OCI-M2 (cell line): ENCODE results near the gene GTSF1L.
A peak's percentile ranks its signal among the peaks of the same experiment; 100 is the strongest.
"Not testable (repeated sequence)": the region's sequence is repeated elsewhere in the genome, so short reads cannot be mapped to it uniquely, and the experiment has no call there.

ENCODE experiments used
- DNase-seq: peaks from one replicate; lab custom pipeline; 2025; ENCODE audit not compliant: unreplicated experiment; lab: John Stamatoyannopoulos, UW

GTSF1L gene

DNA sequence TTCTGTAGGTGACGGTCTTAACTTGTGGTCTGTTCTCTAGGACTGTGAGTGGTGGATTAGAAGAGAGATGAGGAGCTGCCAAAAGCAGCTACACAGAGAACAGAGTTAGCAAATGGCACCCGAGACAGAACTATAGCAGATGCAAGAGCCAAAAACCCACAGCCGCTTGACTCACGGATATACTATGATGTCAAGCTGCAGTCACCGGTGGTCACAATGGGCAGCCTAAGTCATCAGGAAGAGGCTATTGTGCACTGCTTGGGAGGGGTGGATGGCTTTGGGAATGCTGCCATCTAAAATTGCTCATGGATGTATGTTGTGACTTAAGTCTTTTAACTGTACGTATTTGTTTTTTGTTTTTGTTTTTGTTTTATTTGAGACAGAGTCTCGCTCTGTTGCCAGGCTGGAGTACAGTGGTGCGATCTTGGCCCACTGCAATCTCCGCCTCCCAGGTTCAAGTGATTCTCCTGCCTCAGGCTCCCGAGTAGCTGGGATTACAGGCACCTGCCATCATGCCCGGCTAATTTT lies at the start of gene GTSF1L:
Gene GTSF1L, minus strand, starts transcription at position 192 of the 528 bp plus-strand sequence. CDS start 308 bp downstream, outside the sequence.
- DNase-seq = no peak

- no peak for DNase-seq
Measured at GRCh38 chr20:43774754-43775153, 48.0 kb upstream of the GTSF1L start.

- no peak for DNase-seq
Measured at GRCh38 chr20:43771503-43772190, 44.8 kb upstream of the GTSF1L start.

- no peak for DNase-seq
Measured at GRCh38 chr20:43770342-43770741, 43.5 kb upstream of the GTSF1L start.

- DNase-seq = no peak
Measured at GRCh38 chr20:43767686-43768474, 41.1 kb upstream of the GTSF1L start.

GRCh38 chr20:43766917-43767316 lies 40.1 kb upstream of the GTSF1L start:
- no peak for DNase-seq

DNA sequence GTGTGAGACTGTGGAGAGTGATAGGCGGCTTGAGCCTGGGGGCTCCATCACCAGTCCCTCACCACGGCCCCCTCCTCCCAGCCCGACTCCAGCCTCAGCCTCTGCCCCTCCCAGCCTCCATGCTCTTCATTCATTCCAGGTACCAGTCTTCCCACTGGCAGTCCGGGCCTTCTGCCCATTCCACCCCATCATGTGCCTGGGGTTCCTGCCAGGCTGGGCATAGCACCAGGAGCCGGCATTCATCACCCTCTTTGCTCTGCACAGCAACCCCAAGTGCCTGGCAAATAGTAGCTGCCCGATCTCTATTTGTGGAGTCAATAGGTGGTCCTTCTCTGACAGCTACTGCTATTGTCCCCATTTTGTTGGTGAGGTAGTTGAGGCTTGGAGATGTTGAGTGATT lies 39.6 kb upstream of the GTSF1L start:
- no peak for DNase-seq

DNA sequence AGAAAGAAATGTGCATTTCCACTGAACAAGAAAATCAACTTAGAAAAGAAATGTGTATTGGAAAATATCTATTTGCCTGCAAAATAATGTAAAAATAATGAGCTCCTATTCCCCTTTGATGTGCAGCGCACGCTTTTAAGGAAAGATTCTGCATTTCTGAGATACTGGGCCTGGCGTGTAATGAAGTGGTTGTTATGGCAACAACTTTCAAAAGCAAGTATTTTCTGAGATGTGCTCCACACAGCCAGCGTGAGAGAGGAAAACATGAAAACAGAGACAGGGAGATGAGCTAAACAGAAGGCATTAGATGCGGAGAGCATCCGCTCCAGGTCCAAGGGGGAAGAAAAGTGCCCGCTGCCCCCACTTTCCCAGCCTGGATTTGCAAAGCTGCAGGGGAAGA lies 39.1 kb upstream of the GTSF1L start:
- no peak for DNase-seq

DNA sequence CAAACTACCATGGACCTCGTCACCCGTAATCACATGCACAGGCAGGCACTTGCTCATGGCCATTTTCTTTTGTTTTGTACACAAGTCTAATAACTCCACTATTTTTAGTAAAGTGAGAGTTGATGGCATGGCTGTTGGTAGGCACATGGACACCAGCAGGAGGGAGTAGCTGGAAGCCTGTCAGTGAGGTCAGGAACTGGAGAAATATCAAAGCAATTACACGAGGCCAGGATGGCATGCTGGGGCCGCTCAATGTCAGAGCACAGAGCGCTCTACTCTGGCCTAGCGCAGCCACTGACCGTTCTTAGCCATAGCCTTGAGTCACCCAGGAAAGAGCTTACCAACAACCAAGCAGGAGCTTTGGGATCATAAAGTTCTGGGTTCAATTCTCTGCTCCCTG lies 36.1 kb upstream of the GTSF1L start:
- DNase-seq = no peak

GRCh38 chr20:43761386-43762340 lies 34.9 kb upstream of the GTSF1L start:
- DNase-seq = no peak

- not testable (repeated sequence) for DNase-seq
Measured at GRCh38 chr20:43757888-43758287, 31.1 kb upstream of the GTSF1L start.

DNA sequence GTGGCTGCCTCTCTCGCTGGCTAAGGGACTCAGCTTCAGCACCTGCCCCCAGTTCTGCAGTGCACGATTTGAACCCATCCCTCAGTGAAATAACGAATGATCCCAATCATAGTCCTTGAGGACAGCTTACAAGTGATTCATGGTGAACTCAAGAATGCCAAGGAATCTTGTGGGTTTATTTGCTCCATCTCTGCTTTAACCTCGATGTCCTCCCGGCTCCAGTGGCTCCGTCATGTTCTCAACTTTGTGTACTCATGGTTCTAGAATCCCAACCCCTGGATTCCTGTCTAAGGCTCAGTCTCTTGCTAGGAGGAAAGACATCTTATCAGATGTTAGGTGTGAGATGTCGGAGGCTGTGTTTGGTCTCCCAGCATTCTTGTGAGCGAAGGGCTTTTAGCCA lies 29.0 kb upstream of the GTSF1L start:
- no peak for DNase-seq

- no peak for DNase-seq
Measured at GRCh38 chr20:43755390-43755789, 28.6 kb upstream of the GTSF1L start.

DNA sequence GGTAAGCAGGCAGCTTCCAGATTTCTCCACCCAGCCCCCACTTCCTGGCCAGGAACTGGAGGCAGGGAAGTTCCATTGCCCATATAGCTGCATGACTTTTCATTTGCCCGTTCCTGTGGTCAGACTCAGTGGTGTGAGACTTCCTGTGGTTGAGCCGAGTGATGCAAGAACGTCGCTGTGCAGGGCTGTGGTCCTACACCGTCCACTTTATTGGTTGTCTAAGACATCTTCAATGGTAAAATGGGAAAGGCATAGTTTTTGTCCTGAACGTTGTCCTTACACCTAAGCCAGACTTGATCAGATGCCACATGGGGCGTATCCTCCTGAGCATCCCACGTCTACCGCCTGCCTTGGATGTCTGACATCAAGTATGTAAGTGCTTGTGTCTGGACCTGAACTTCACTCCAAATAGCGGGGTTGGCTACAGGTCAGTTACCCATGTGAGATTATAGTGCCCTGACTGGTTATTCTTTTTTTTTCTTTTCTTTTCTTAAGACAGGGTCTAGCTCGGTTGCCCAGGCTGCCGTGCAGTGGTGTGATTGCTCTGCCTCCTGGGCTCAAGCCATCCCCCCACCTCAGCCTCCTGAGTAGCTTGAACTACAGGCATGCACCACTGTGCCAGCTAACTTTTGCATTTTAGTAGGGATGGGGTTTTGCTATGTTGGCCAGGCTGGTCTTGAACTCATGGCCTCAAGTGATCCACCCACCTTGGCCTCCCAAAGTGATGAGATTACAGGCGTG lies 25.9 kb upstream of the GTSF1L start:
- DNase-seq = no peak

DNA sequence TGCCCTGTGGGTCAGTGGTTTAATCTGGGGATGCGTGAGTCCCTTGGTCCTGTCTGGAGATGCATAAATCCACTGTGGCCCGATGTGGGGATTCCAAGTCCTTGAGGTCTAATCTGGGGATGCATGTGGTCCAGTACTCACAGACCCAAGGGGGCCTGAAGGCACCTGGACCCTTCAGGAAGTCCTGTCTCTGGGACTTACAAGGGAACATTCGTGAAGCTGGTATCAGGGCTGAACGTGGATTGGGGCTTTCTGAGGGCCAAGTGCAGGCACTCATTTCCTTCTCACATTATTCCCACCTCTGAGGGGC lies 25.2 kb upstream of the GTSF1L start:
- no peak for DNase-seq

GRCh38 chr20:43751167-43752050 lies 24.6 kb upstream of the GTSF1L start:
- no peak for DNase-seq

DNA sequence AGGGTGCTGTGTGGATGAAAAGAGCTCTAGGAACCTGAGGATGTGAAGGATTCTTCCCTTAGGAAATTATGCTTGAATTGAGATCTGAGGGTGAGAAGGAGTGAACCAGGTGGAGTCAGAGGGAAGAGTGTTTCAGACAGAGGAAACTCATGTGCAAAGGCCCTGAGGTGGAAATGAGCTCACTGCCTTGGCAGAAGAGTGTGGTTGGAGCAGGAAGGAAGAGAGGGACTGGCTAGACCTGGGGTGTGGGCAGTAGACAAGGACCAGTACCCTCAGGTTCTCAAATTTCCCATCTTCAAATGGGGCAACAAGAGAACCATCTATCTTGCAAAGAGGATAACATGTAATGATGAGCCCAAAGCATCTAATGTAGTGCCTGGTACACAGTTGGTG lies 24.0 kb upstream of the GTSF1L start:
- no peak for DNase-seq

DNA sequence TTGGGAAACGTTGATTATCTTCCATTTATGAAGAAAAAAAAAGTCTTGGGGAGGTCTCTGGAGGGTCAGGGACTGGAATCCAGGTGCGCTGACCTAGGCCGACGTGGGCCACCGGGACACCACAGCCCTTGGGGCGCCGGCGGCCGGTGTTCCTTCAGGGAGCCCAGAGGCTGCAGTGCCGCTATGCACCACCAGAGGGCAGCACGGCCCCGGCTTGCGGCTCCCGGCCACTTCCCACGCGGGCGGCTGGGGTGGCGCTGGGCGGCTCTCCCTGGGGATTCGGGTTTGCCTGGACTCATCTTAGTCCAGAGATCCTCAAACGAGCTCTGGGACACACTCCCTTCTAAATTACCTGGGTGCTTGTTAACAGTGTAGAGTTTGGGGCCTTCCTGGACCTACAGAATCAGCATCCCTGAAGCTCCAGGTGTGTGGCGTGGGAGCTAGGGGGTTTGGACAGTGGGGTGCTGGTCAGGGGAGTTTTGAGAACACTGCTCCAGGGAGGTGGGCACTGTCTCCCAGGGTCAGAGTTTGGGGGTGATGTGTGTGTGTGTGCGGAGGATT lies 23.0 kb upstream of the GTSF1L start:
- DNase-seq = peak; percentile 23

- no peak for DNase-seq
Measured at GRCh38 chr20:43748274-43748673, 21.5 kb upstream of the GTSF1L start.
